Measurements from ENCODE around the gene GCGR.

GRCh38 chr17:81823820-81824550 lies 20.0 kb downstream of the GCGR start:
- TF ChIP-seq CTCF (IDR thresholded peaks at IDR 0.05) (no peak), POLR2A (IDR thresholded peaks at IDR 0.05) (no peak)

Measured in vagina (tissue), 2 donors.